SK-N-SH (cell line): ENCODE results near the gene OTUD6A.

Experiments used
- ELF1 ChIP-seq: IDR thresholded peaks from 2 replicates; pipeline ENCODE4 v1.4.0; 2012
- GATA2 ChIP-seq: sonication (generic); formaldehyde crosslinking; IDR thresholded peaks from 2 replicates; pipeline ENCODE4 v1.5.0; 2020; ENCODE audit warnings: mild to moderate bottlenecking, missing genetic modification reagents
- RCOR1 ChIP-seq: fragments of 150-350 bp; IDR thresholded peaks from 2 replicates; pipeline ENCODE4 v1.6.1; 2017; ENCODE audit warnings: antibody characterized with exemption, low read length
- SMC3 ChIP-seq: IDR thresholded peaks from 2 replicates; pipeline ENCODE4 v1.6.1; 2012; ENCODE audit warnings: low read depth, low read length, improper control_type of control experiment
- TF ChIP-seq, protein P1 (sequence below): IDR thresholded peaks from 2 replicates; pipeline ENCODE4 v1.4.0; 2012; ENCODE audit warnings: low read depth
- TF ChIP-seq, protein P2 (sequence below): fragments of 200-600 bp; sonication (generic); IDR thresholded peaks from 2 replicates; pipeline ENCODE4 v1.6.1; 2017; ENCODE audit warnings: antibody characterized with exemption, mild to moderate bottlenecking, moderate library complexity

DNA sequence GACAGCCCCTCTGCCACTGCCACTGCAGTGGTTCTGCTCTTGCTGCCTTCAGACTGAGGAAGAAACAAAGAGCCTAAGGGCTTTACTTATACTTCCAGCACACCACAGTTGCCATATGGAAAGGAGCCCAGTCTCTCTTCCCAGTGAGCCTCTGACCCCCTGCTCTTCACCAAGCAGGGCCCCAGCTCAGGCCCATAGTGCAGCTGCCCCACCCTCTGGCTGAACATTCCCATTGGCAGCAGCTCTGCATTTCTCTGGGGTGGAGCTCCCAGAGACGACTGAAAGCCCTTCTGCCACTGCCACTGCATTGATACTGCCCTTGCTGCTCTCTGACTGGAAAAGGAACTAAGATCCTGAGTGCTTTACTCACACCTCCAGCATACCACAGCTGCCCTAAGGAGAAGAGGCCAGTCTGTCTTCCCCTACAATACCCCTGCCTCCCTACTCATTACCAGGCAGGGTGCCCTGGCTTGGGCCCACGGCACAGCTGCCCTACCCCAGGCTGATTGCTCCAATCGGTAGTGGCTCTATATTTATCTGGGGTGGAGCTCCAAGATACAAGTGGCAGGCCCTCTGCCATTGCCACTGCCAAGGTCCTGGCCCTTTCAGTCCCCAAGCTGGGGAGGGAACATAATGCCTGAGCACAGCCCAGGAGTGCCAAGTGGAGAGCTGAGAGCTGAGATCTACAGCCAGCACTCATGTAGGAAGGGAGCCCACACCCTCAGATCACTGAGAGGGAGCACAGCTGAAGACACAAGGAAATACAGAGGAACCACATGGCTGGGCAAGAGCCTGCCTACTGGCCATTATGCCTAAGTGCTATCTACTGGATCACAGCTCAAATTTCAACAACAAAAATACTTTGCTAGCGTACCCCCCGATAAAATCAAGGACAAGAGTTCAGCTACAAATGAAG is 48.5 kb upstream of the OTUD6A start:
- TF ChIP-seq SMC3 (no peak), RCOR1 (no peak), ELF1 (no peak), GATA2 (no peak)
- TF ChIP-seq, protein P1, sequence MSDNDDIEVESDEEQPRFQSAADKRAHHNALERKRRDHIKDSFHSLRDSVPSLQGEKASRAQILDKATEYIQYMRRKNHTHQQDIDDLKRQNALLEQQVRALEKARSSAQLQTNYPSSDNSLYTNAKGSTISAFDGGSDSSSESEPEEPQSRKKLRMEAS = no peak
- TF ChIP-seq, protein P2, sequence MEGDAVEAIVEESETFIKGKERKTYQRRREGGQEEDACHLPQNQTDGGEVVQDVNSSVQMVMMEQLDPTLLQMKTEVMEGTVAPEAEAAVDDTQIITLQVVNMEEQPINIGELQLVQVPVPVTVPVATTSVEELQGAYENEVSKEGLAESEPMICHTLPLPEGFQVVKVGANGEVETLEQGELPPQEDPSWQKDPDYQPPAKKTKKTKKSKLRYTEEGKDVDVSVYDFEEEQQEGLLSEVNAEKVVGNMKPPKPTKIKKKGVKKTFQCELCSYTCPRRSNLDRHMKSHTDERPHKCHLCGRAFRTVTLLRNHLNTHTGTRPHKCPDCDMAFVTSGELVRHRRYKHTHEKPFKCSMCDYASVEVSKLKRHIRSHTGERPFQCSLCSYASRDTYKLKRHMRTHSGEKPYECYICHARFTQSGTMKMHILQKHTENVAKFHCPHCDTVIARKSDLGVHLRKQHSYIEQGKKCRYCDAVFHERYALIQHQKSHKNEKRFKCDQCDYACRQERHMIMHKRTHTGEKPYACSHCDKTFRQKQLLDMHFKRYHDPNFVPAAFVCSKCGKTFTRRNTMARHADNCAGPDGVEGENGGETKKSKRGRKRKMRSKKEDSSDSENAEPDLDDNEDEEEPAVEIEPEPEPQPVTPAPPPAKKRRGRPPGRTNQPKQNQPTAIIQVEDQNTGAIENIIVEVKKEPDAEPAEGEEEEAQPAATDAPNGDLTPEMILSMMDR = no peak
